ENCODE results near the gene TBC1D10A.
"Not testable (repeated sequence)": the region's sequence is repeated elsewhere in the genome, so short reads cannot be mapped to it uniquely, and the experiment has no call there.

Gene TBC1D10A

DNA sequence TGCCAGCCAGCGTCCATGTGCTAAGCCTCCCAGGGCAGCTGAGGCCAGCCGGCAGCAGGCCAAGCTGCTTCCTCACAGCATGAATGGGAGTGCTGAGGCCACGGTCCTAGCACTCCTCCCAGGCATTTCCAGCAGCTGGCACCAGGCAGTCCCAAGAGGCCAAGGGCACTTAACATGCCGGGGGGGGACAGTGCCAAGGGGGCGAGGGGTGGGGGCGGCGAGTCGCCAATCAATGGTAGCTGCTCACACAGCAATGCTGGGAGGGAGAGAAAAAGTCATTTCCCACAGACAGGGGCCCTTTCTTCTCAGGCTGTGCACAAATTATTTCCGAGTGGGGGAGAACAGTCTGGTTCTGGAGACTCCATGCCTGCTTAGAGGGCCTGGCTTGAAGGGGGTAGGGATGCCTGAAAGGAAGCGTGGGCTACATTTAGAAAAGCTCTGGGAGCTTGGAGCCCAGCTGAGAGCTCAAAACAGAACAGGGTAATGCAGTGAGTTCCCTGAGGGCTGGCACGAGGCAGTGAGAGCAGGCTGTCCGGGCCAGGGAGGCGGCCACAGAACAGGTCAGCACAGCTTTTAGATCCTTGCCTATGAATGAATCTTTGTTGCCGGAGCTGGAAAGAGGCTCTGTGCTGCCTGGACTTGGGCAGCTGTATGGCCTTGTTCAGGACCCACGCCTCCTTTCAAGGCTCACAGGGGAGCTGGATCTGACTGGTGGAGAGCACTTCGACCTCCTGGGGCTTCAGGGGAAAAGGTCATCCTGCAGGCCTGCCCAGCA is 14.4 kb upstream of the TBC1D10A start:
- H3K36me3 ChIP-seq (ENCODE audit: insufficient read depth, low read length), result peaks cover 99% of the 10 kb centered on the region
- no peak overlapping the region for H2AFZ ChIP-seq (ENCODE audit: low read length)
- H3K79me2 ChIP-seq (ENCODE audit: insufficient read depth, low read length), result no peaks in the 10 kb centered on the region
- no peaks in the 10 kb centered on the region for H3K9me2 ChIP-seq (replicated peaks; ENCODE audit: low read depth, low read length)
- no peak overlapping the region for H3K9ac ChIP-seq (ENCODE audit: low read depth, low read length, poor library complexity, severe bottlenecking)
- no peaks in the 10 kb centered on the region for H3F3A ChIP-seq (ENCODE audit: low read depth)
- H3K4me3 ChIP-seq (ENCODE audit: low read length, poor library complexity, severe bottlenecking), result no peak overlapping the region
- H3K27me3 ChIP-seq (ENCODE audit: insufficient read depth, low read length, poor library complexity, severe bottlenecking), result no peaks in the 10 kb centered on the region
- no peak overlapping the region for H3K4me2 ChIP-seq (ENCODE audit: low read depth, low read length, poor library complexity, severe bottlenecking)
- no peaks in the 10 kb centered on the region for H4K20me1 ChIP-seq (ENCODE audit: insufficient read depth, low read length, poor library complexity, severe bottlenecking)
- H3K9me3 ChIP-seq (ENCODE audit: insufficient read depth, low read depth, low read length), result no peaks in the 10 kb centered on the region
- TF ChIP-seq, protein P1, sequence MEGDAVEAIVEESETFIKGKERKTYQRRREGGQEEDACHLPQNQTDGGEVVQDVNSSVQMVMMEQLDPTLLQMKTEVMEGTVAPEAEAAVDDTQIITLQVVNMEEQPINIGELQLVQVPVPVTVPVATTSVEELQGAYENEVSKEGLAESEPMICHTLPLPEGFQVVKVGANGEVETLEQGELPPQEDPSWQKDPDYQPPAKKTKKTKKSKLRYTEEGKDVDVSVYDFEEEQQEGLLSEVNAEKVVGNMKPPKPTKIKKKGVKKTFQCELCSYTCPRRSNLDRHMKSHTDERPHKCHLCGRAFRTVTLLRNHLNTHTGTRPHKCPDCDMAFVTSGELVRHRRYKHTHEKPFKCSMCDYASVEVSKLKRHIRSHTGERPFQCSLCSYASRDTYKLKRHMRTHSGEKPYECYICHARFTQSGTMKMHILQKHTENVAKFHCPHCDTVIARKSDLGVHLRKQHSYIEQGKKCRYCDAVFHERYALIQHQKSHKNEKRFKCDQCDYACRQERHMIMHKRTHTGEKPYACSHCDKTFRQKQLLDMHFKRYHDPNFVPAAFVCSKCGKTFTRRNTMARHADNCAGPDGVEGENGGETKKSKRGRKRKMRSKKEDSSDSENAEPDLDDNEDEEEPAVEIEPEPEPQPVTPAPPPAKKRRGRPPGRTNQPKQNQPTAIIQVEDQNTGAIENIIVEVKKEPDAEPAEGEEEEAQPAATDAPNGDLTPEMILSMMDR (conservative IDR thresholded peaks at IDR 0.05; ENCODE audit: low read length), result no peak
- no peak for TF ChIP-seq EZH2phosphoT487 (IDR thresholded peaks at IDR 0.05; ENCODE audit: borderline replicate concordance)
- H3K4me1 ChIP-seq (ENCODE audit: insufficient read depth, low read length, poor library complexity, severe bottlenecking), result no peaks in the 10 kb centered on the region

DNA sequence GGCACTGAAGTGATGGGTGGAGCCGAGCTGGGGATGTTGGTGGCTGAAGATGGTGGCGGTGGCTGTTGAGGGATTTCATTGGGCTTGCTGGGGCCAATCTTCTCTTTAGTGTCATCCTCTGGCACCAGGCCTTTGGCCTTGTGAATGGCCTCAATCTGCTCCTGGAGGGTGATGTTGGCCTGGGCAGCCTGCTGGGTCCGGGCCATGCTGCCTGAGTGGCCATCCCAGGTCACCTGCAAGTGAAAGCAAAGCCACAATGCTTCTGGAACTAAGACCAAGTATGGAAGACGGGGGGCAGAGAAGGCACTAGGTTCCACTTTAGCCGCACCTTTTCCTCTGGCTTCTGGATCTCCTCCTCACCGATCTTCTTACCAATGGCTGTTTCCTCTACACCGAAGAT is 12.1 kb upstream of the TBC1D10A start:
- no peak overlapping the region for H2AFZ ChIP-seq (ENCODE audit: low read length)
- H3K79me2 ChIP-seq (ENCODE audit: insufficient read depth, low read length), result no peaks in the 10 kb centered on the region
- H3F3A ChIP-seq (ENCODE audit: low read depth), result no peaks in the 10 kb centered on the region
- TF ChIP-seq EZH2phosphoT487 (IDR thresholded peaks at IDR 0.05; ENCODE audit: borderline replicate concordance), result no peak
- TF ChIP-seq, protein P1 (conservative IDR thresholded peaks at IDR 0.05; ENCODE audit: low read length), result no peak
- H3K4me1 ChIP-seq (ENCODE audit: insufficient read depth, low read length, poor library complexity, severe bottlenecking), result peaks cover under 1% of the 10 kb centered on the region
- H3K27me3 ChIP-seq (ENCODE audit: insufficient read depth, low read length, poor library complexity, severe bottlenecking), result no peaks in the 10 kb centered on the region
- H3K4me2 ChIP-seq (ENCODE audit: low read depth, low read length, poor library complexity, severe bottlenecking), result no peak overlapping the region
- H3K9me2 ChIP-seq (replicated peaks; ENCODE audit: low read depth, low read length), result no peaks in the 10 kb centered on the region
- no peaks in the 10 kb centered on the region for H4K20me1 ChIP-seq (ENCODE audit: insufficient read depth, low read length, poor library complexity, severe bottlenecking)
- H3K9me3 ChIP-seq (ENCODE audit: insufficient read depth, low read depth, low read length), result no peaks in the 10 kb centered on the region
- peaks cover 99% of the 10 kb centered on the region for H3K36me3 ChIP-seq (ENCODE audit: insufficient read depth, low read length)
- H3K4me3 ChIP-seq (ENCODE audit: low read length, poor library complexity, severe bottlenecking), result no peak overlapping the region
- H3K9ac ChIP-seq (ENCODE audit: low read depth, low read length, poor library complexity, severe bottlenecking), result no peak overlapping the region

DNA sequence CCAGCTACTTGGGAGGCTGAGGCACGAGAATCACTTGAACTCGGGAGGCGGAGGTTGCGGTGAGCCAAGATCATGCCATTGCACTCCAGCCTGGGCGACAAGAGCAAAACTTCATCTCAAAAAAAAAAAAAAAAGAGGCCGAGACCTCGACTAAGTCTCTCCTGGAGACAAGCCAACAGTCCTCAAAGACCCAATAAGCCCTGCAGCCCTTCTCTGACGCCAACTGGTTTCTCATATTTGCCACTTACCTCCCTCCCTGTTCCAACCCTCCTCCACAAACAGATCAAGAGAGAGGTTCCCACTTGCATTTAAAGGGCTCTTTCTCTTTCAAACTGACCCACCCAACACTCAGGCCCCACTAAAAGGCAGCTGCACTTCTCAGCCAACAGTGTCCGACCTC is 11.6 kb upstream of the TBC1D10A start:
- not testable (repeated sequence) for H2AFZ ChIP-seq (ENCODE audit: low read length); H3K9me2 ChIP-seq (replicated peaks; ENCODE audit: low read depth, low read length); H3K4me1 ChIP-seq (ENCODE audit: insufficient read depth, low read length, poor library complexity, severe bottlenecking); H3K9ac ChIP-seq (ENCODE audit: low read depth, low read length, poor library complexity, severe bottlenecking); H4K20me1 ChIP-seq (ENCODE audit: insufficient read depth, low read length, poor library complexity, severe bottlenecking); H3K27me3 ChIP-seq (ENCODE audit: insufficient read depth, low read length, poor library complexity, severe bottlenecking); H3K79me2 ChIP-seq (ENCODE audit: insufficient read depth, low read length); H3K4me2 ChIP-seq (ENCODE audit: low read depth, low read length, poor library complexity, severe bottlenecking); H3K9me3 ChIP-seq (ENCODE audit: insufficient read depth, low read depth, low read length); H3F3A ChIP-seq (ENCODE audit: low read depth); H3K4me3 ChIP-seq (ENCODE audit: low read length, poor library complexity, severe bottlenecking)
- H3K36me3 ChIP-seq (ENCODE audit: insufficient read depth, low read length), result peaks cover 99% of the 10 kb centered on the region

DNA sequence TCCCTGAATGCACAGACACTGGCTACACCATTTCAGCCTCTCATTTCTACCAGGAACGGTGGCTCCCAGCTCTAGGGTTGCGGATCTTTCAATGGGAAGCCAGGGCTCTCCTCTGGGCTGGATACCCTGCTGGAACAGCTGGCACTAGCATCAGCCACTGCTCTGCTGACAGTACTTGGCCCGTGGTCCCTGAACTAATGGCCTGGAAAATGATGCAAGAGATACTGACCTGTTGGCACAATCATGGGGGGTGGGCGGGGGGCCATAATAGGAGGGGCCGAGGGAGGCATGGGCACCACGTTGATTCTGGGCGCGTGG is 10.7 kb upstream of the TBC1D10A start:
- H3K9me3 ChIP-seq (ENCODE audit: insufficient read depth, low read depth, low read length), result no peaks in the 10 kb centered on the region
- no peaks in the 10 kb centered on the region for H3K27me3 ChIP-seq (ENCODE audit: insufficient read depth, low read length, poor library complexity, severe bottlenecking)
- H3K4me3 ChIP-seq (ENCODE audit: low read length, poor library complexity, severe bottlenecking), result no peak overlapping the region
- H2AFZ ChIP-seq (ENCODE audit: low read length), result no peak overlapping the region
- H3K4me2 ChIP-seq (ENCODE audit: low read depth, low read length, poor library complexity, severe bottlenecking), result no peak overlapping the region
- H3F3A ChIP-seq (ENCODE audit: low read depth), result peaks cover 4% of the 10 kb centered on the region; the same call in 1 of the 2 replicates
- H3K79me2 ChIP-seq (ENCODE audit: insufficient read depth, low read length), result no peaks in the 10 kb centered on the region
- no peak overlapping the region for H3K9ac ChIP-seq (ENCODE audit: low read depth, low read length, poor library complexity, severe bottlenecking)
- no peaks in the 10 kb centered on the region for H4K20me1 ChIP-seq (ENCODE audit: insufficient read depth, low read length, poor library complexity, severe bottlenecking)
- peaks cover 7% of the 10 kb centered on the region for H3K4me1 ChIP-seq (ENCODE audit: insufficient read depth, low read length, poor library complexity, severe bottlenecking)
- peaks cover 99% of the 10 kb centered on the region for H3K36me3 ChIP-seq (ENCODE audit: insufficient read depth, low read length)
- H3K9me2 ChIP-seq (replicated peaks; ENCODE audit: low read depth, low read length), result no peaks in the 10 kb centered on the region
- TF ChIP-seq, protein P1 (conservative IDR thresholded peaks at IDR 0.05; ENCODE audit: low read length), result no peak
- no peak for TF ChIP-seq EZH2phosphoT487 (IDR thresholded peaks at IDR 0.05; ENCODE audit: borderline replicate concordance)
